ENCODE measurements around the gene ZDHHC1.

Gene ZDHHC1

GRCh38 chr16:67459861-67460150 is 43.5 kb upstream of the ZDHHC1 start:
- Histone ChIP-seq H3K79me2 (ENCODE audit: insufficient read depth, low read depth) (no peaks in the 10 kb centered on the region), H2AFZ (ENCODE audit: low read depth) (no peak overlapping the region), H3K27ac (no peak overlapping the region), H3K4me2 (no peak overlapping the region), H3K9ac (no peak overlapping the region), H3K4me3 (IDR thresholded peaks at IDR 0.05; ENCODE audit: insufficient read depth, low read depth, low read length) (no peak overlapping the region), H3K36me3 (ENCODE audit: insufficient read depth) (no peaks in the 10 kb centered on the region), H4K20me1 (ENCODE audit: insufficient read depth) (no peaks in the 10 kb centered on the region), H3K4me1 (ENCODE audit: low read depth, poor library complexity, severe bottlenecking) (no peaks in the 10 kb centered on the region), H3K27me3 (ENCODE audit: insufficient read depth, low read depth) (no peaks in the 10 kb centered on the region)
- TF ChIP-seq CTCF (conservative IDR thresholded peaks at IDR 0.05; ENCODE audit: low read depth, low read length): no peak

- Histone ChIP-seq H3K36me3 (ENCODE audit: insufficient read depth) (no peaks in the 10 kb centered on the region), H3K9ac (no peak overlapping the region), H2AFZ (ENCODE audit: low read depth) (no peak overlapping the region), H3K4me2 (no peak overlapping the region), H3K4me3 (IDR thresholded peaks at IDR 0.05; ENCODE audit: insufficient read depth, low read depth, low read length) (no peak overlapping the region), H4K20me1 (ENCODE audit: insufficient read depth) (no peaks in the 10 kb centered on the region), H3K4me1 (ENCODE audit: low read depth, poor library complexity, severe bottlenecking) (no peaks in the 10 kb centered on the region), H3K27me3 (ENCODE audit: insufficient read depth, low read depth) (no peaks in the 10 kb centered on the region), H3K27ac (no peak overlapping the region), H3K79me2 (ENCODE audit: insufficient read depth, low read depth) (no peaks in the 10 kb centered on the region)
- no peak for TF ChIP-seq CTCF (conservative IDR thresholded peaks at IDR 0.05; ENCODE audit: low read depth, low read length)
These were observed 43.0 kb upstream of the ZDHHC1 start for GRCh38 chr16:67459066-67459860.

- Histone ChIP-seq H3K27ac (no peak overlapping the region), H3K9ac (no peak overlapping the region), H2AFZ (ENCODE audit: low read depth) (no peak overlapping the region), H3K4me2 (no peak overlapping the region), H3K4me1 (ENCODE audit: low read depth, poor library complexity, severe bottlenecking) (no peaks in the 10 kb centered on the region), H3K4me3 (IDR thresholded peaks at IDR 0.05; ENCODE audit: insufficient read depth, low read depth, low read length) (no peak overlapping the region), H4K20me1 (ENCODE audit: insufficient read depth) (no peaks in the 10 kb centered on the region), H3K79me2 (ENCODE audit: insufficient read depth, low read depth) (no peaks in the 10 kb centered on the region), H3K36me3 (ENCODE audit: insufficient read depth) (no peaks in the 10 kb centered on the region), H3K27me3 (ENCODE audit: insufficient read depth, low read depth) (no peaks in the 10 kb centered on the region)
- no peak for TF ChIP-seq CTCF (conservative IDR thresholded peaks at IDR 0.05; ENCODE audit: low read depth, low read length)
These were observed 41.9 kb upstream of the ZDHHC1 start for GRCh38 chr16:67458121-67458641.

- Histone ChIP-seq H3K4me1 (ENCODE audit: low read depth, poor library complexity, severe bottlenecking) (no peaks in the 10 kb centered on the region), H3K4me2 (no peak overlapping the region), H3K27me3 (ENCODE audit: insufficient read depth, low read depth) (no peaks in the 10 kb centered on the region), H3K27ac (no peak overlapping the region), H2AFZ (ENCODE audit: low read depth) (no peak overlapping the region), H3K9ac (no peak overlapping the region), H3K36me3 (ENCODE audit: insufficient read depth) (no peaks in the 10 kb centered on the region), H3K4me3 (IDR thresholded peaks at IDR 0.05; ENCODE audit: insufficient read depth, low read depth, low read length) (no peak overlapping the region), H4K20me1 (ENCODE audit: insufficient read depth) (no peaks in the 10 kb centered on the region), H3K79me2 (ENCODE audit: insufficient read depth, low read depth) (no peaks in the 10 kb centered on the region)
- TF ChIP-seq CTCF (conservative IDR thresholded peaks at IDR 0.05; ENCODE audit: low read depth, low read length): no peak
These were observed 41.3 kb upstream of the ZDHHC1 start for GRCh38 chr16:67457611-67458010.
